SK-N-SH (cell line): ENCODE measurements around the gene CDC27. TPM values are rescaled to one million over a fixed set of nuclear protein-coding genes. Genes with fewer than 3 reads are reported as not detected.

Experiments used
- CTCF ChIA-PET: fragments of 300-600, 350-600 bp; formaldehyde crosslinking; extraction: SDS; loops from one replicate; lab custom pipeline; 2021; lab: Yijun Ruan, JAX
- POLR2A ChIA-PET: fragments of 350-600 bp; sonication (Branson Sonifier 250); formaldehyde crosslinking; extraction: SDS; loops from one replicate; lab custom pipeline; 2020; ENCODE audit warnings: antibody characterized with exemption, inconsistent platforms; lab: Yijun Ruan, JAX
- DNase-seq: peaks from one replicate; pipeline ENCODE4 v3.0.0; 2012
- H2AFZ ChIP-seq: fragments of 200-600 bp; sonication (generic); 2 replicates; pipeline ENCODE4 v1.8.1; 2016; ENCODE audit warnings: antibody characterized with exemption, mild to moderate bottlenecking, low read depth
- H3F3A ChIP-seq: fragments of 200-600 bp; sonication (generic); replicated peaks from 2 replicates; pipeline ENCODE3; 2016; ENCODE audit warnings: antibody characterized with exemption, mild to moderate bottlenecking; ENCODE audit not compliant: insufficient read depth
- H3K27ac ChIP-seq, 2 experiments: fragments of 200-500 bp in 1 of 2; fragments of 200-600 bp in 1 of 2; sonication (Bioruptor generic) in 1 of 2; sonication (generic), shearing (Covaris generic) in 1 of 2; 2 replicates each; pipeline versions ENCODE4 v1.5.1 to v1.6.1; 2014 to 2016; ENCODE audit warnings: low read depth in 2 of 2, inconsistent platforms in 1 of 2, low read length in 1 of 2, mild to moderate bottlenecking in 1 of 2, mixed read lengths in 1 of 2
- H3K27me3 ChIP-seq: fragments of 200-600 bp; sonication (generic), shearing (Covaris generic); 2 replicates; pipeline ENCODE4 v1.6.1; 2016; ENCODE audit warnings: mixed run types; ENCODE audit not compliant: insufficient read depth
- H3K36me3 ChIP-seq, 2 experiments: fragments of 200-500 bp in 1 of 2; fragments of 200-600 bp in 1 of 2; sonication (Bioruptor generic) in 1 of 2; sonication (generic) in 1 of 2; replicated peaks in 1 of 2; 2 replicates each; pipeline versions ENCODE3 to v1.5.1; 2014 to 2016; ENCODE audit warnings: low read length in 1 of 2, mild to moderate bottlenecking in 1 of 2; ENCODE audit not compliant: insufficient read depth in 2 of 2, control insufficient read depth in 1 of 2
- H3K4me1 ChIP-seq, 2 experiments: fragments of 200-500 bp in 1 of 2; fragments of 200-600 bp in 1 of 2; sonication (Bioruptor generic) in 1 of 2; sonication (generic), shearing (Covaris generic) in 1 of 2; 2 replicates each; pipeline versions ENCODE4 v1.5.1 to v1.6.1; 2014 to 2016; ENCODE audit warnings: low read depth in 1 of 2, low read length in 1 of 2, mixed run types in 1 of 2; ENCODE audit not compliant: insufficient read depth in 2 of 2, control insufficient read depth in 1 of 2
- H3K4me2 ChIP-seq: fragments of 200-600 bp; sonication (generic), shearing (Covaris generic); 2 replicates; pipeline ENCODE4 v1.6.1; 2017; ENCODE audit warnings: mixed run types
- H3K4me3 ChIP-seq, 2 experiments: fragments of 200-500 bp in 1 of 2; fragments of 200-600 bp in 1 of 2; sonication (Bioruptor generic) in 1 of 2; sonication (generic), shearing (Covaris generic) in 1 of 2; 2 replicates each; pipeline versions ENCODE4 v1.5.1 to v1.8.1; 2014 to 2016; ENCODE audit warnings: low read depth in 2 of 2, inconsistent platforms in 1 of 2, low read length in 1 of 2, mild to moderate bottlenecking in 1 of 2, mixed read lengths in 1 of 2, moderate library complexity in 1 of 2
- H3K79me2 ChIP-seq: fragments of 200-600 bp; sonication (generic); 2 replicates; pipeline ENCODE4 v1.8.1; 2017; ENCODE audit warnings: mild to moderate bottlenecking; ENCODE audit not compliant: insufficient read depth
- H3K9ac ChIP-seq: fragments of 200-600 bp; sonication (generic); 2 replicates; pipeline ENCODE4 v1.6.1; 2017; ENCODE audit warnings: mixed run types
- H3K9me2 ChIP-seq: fragments of 200-600 bp; sonication (generic); 2 replicates; pipeline ENCODE4 v1.6.1; 2017; ENCODE audit warnings: mixed run types
- H3K9me3 ChIP-seq: fragments of 200-600 bp; sonication (generic); 2 replicates; pipeline ENCODE4 v1.6.1; 2017; ENCODE audit warnings: mixed run types, mild to moderate bottlenecking, moderate library complexity
- H4K20me1 ChIP-seq: fragments of 200-600 bp; sonication (generic); 2 replicates; pipeline ENCODE4 v1.6.1; 2017; ENCODE audit warnings: mild to moderate bottlenecking, mixed run types; ENCODE audit not compliant: insufficient read depth
- CTCF ChIP-seq: fragments of 200-600 bp; sonication (generic); IDR thresholded peaks from 2 replicates; pipeline ENCODE4 v1.6.1; 2017; ENCODE audit warnings: antibody characterized with exemption, mild to moderate bottlenecking, moderate library complexity
- ELF1 ChIP-seq: IDR thresholded peaks from 2 replicates; pipeline ENCODE4 v1.4.0; 2012
- EP300 ChIP-seq, 2 experiments: IDR thresholded peaks; 2 replicates each; pipeline versions ENCODE4 v1.4.0 to v1.6.1; 2012; ENCODE audit warnings: borderline replicate concordance in 1 of 2, low read depth in 1 of 2, low read length in 1 of 2
- FOXJ3 ChIP-seq: sonication (generic); formaldehyde crosslinking; IDR thresholded peaks from 2 replicates; pipeline ENCODE4 v1.5.1; 2020; ENCODE audit warnings: mild to moderate bottlenecking, missing genetic modification reagents
- GABPA ChIP-seq: IDR thresholded peaks from 2 replicates; pipeline ENCODE4 v1.4.0; 2012; ENCODE audit warnings: low read depth, mild to moderate bottlenecking
- GATA2 ChIP-seq: sonication (generic); formaldehyde crosslinking; IDR thresholded peaks from 2 replicates; pipeline ENCODE4 v1.5.0; 2020; ENCODE audit warnings: mild to moderate bottlenecking, missing genetic modification reagents
- NRF1 ChIP-seq: IDR thresholded peaks from 2 replicates; pipeline ENCODE4 v1.6.1; 2012; ENCODE audit warnings: low read depth, mild to moderate bottlenecking, low read length
- PBX3 ChIP-seq: IDR thresholded peaks from 2 replicates; pipeline ENCODE4; 2012
- RAD21 ChIP-seq: IDR thresholded peaks from 2 replicates; pipeline ENCODE4 v1.6.1; 2012; ENCODE audit warnings: mild to moderate bottlenecking, low read length
- RCOR1 ChIP-seq: fragments of 150-350 bp; IDR thresholded peaks from 2 replicates; pipeline ENCODE4 v1.6.1; 2017; ENCODE audit warnings: antibody characterized with exemption, low read length
- REST ChIP-seq: IDR thresholded peaks from 2 replicates; pipeline ENCODE4 v1.6.1; 2012; ENCODE audit warnings: mild to moderate bottlenecking, low read depth, low read length, moderate library complexity
- RXRA ChIP-seq: IDR thresholded peaks from 2 replicates; pipeline ENCODE4 v1.4.0; 2012; ENCODE audit warnings: low read depth, mild to moderate bottlenecking, borderline replicate concordance
- SIN3A ChIP-seq: IDR thresholded peaks from 2 replicates; pipeline ENCODE4 v1.6.1; 2012; ENCODE audit warnings: low read depth, mild to moderate bottlenecking, low read length, moderate library complexity, borderline replicate concordance
- TCF12 ChIP-seq: IDR thresholded peaks from 2 replicates; pipeline ENCODE4 v1.4.0; 2012
- whole genome bisulfite sequencing: methylation state at CpG from one replicate; pipeline ENCODE4 v1.1.6; 2017; ENCODE audit warnings: low lambda C conversion rate; 5-methylcytosine and 5-hydroxymethylcytosine counted together
- polyA plus RNA-seq, 3 experiments: library from polyadenylated mRNA; depleted of rRNA; stranded (reverse); fragments of >200 nt; gene quantifications; 2 replicates each; pipeline ENCODE4 v1.2.3, GENCODE V29; 2012
- TF ChIP-seq, protein P1 (sequence below): fragments of 150-350 bp; IDR thresholded peaks from 2 replicates; pipeline ENCODE4 v1.6.1; 2016; ENCODE audit warnings: mild to moderate bottlenecking, low read depth, low read length
- TF ChIP-seq, protein P2 (sequence below): IDR thresholded peaks from 2 replicates; pipeline ENCODE4 v1.4.0; 2012; ENCODE audit warnings: low read depth, borderline replicate concordance

CDC27 gene
- polyA plus RNA-seq, 1 of the 3 experiments (the other 2 are of a cell fraction): 44.3 TPM

DNA sequence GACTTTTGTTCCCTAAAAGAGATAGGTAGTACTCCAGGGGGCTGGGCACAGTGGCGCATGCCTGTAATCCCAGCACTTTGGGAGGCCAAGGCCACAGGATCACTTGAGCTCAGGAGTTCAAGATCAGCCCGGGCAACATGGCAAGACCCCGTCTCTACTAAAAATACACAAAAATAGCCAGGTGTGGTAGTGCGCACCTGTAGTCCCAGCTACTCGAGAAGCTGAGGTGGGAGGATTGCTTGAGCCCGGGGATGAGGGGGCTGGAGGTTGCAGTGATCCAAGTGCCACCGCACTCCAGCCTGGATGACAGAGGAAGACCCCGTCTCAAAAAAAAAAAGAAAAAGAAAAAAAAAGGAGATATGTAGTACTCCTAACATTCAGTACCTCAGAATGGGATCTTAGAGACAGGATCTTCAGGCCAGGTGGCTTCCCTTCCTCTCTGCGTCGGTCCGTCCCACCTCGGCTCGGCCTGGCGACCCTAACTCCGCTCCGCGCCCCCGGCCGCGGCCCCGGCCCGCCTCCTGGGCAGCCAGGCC is 89.6 kb downstream of the CDC27 start:
- TF ChIP-seq NRF1 (no peak), EP300 (IDR thresholded peaks at IDR 0.05; ENCODE audit: borderline replicate concordance in 1 of 2, low read depth in 1 of 2, low read length in 1 of 2) (no peak)
- TF ChIP-seq, protein P1, sequence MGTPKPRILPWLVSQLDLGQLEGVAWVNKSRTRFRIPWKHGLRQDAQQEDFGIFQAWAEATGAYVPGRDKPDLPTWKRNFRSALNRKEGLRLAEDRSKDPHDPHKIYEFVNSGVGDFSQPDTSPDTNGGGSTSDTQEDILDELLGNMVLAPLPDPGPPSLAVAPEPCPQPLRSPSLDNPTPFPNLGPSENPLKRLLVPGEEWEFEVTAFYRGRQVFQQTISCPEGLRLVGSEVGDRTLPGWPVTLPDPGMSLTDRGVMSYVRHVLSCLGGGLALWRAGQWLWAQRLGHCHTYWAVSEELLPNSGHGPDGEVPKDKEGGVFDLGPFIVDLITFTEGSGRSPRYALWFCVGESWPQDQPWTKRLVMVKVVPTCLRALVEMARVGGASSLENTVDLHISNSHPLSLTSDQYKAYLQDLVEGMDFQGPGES: no peak

GRCh38 chr17:47096343-47096742 is 92.8 kb downstream of the CDC27 start:
- Histone ChIP-seq H3K4me3 (no peak overlapping the region), H3K27me3 (no peaks in the 10 kb centered on the region), H4K20me1 (no peaks in the 10 kb centered on the region), H3F3A (peaks cover 18% of the 10 kb centered on the region), H3K4me1 (peaks cover 0 to 11% of the 10 kb centered on the region in 2 experiments; a peak in 2 of 4 replicates), H3K4me2 (no peak overlapping the region), H3K9ac (no peak overlapping the region), H3K9me2 (no peaks in the 10 kb centered on the region), H3K36me3 (peaks cover 0 to 32% of the 10 kb centered on the region in 2 experiments), H3K79me2 (peaks cover 67% of the 10 kb centered on the region), H3K27ac (no peak overlapping the region), H3K9me3 (no peaks in the 10 kb centered on the region), H2AFZ (no peak overlapping the region)
- ChIA-PET CTCF (interaction anchor here (1.3 kb wide), 2 partner anchors 219 to 519 kb away, joined by 3 read pairs; no protein-coding TSS in a partner anchor), POLR2A (no interaction called here)
- TF ChIP-seq RCOR1: no peak
- no peak for TF ChIP-seq SIN3A
- no peak for TF ChIP-seq RXRA
- TF ChIP-seq, protein P2, sequence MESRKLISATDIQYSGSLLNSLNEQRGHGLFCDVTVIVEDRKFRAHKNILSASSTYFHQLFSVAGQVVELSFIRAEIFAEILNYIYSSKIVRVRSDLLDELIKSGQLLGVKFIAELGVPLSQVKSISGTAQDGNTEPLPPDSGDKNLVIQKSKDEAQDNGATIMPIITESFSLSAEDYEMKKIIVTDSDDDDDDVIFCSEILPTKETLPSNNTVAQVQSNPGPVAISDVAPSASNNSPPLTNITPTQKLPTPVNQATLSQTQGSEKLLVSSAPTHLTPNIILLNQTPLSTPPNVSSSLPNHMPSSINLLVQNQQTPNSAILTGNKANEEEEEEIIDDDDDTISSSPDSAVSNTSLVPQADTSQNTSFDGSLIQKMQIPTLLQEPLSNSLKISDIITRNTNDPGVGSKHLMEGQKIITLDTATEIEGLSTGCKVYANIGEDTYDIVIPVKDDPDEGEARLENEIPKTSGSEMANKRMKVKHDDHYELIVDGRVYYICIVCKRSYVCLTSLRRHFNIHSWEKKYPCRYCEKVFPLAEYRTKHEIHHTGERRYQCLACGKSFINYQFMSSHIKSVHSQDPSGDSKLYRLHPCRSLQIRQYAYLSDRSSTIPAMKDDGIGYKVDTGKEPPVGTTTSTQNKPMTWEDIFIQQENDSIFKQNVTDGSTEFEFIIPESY: no peak
- TF ChIP-seq ELF1: no peak
- TF ChIP-seq CTCF: no peak
- no peak for TF ChIP-seq TCF12
- TF ChIP-seq REST: no peak
- no peak for TF ChIP-seq GABPA
- TF ChIP-seq FOXJ3 (CRISPR knock-in tag): no peak
- no peak for TF ChIP-seq RAD21
- no peak for TF ChIP-seq PBX3
- TF ChIP-seq GATA2 (CRISPR knock-in tag): no peak
- WGBS: 89% methylated on average over 3 of the region's 3 CpGs
- no peak for DNase-seq

More for the DNA sequence above, 89.6 kb downstream of the CDC27 start:
- CTCF ChIA-PET: no interaction called here
- POLR2A ChIA-PET: no interaction called here
- peak overlapping the region; percentile 85; the same call in 1 of the 2 replicates for H2AFZ ChIP-seq
- H3K79me2 ChIP-seq: peaks cover 43% of the 10 kb centered on the region
- H3K27ac ChIP-seq: peak overlapping the region in 1 of 2 experiments; percentile 53; a peak in 1 of 4 replicates
- H3K36me3 ChIP-seq: peaks cover 0 to 7% of the 10 kb centered on the region in 2 experiments
- no peak for DNase-seq
- H3K9me2 ChIP-seq: no peaks in the 10 kb centered on the region
- H3K27me3 ChIP-seq: no peaks in the 10 kb centered on the region
- peak overlapping the region; percentile 64 to 83 for H3K4me3 ChIP-seq
- H3K9me3 ChIP-seq: no peaks in the 10 kb centered on the region
- H3K9ac ChIP-seq: peak overlapping the region; percentile 74
- 5% methylated on average over 18 of the region's 22 CpGs for whole genome bisulfite sequencing
- H3K4me1 ChIP-seq: peaks cover 0 to 11% of the 10 kb centered on the region in 2 experiments; a peak in 2 of 4 replicates
- H4K20me1 ChIP-seq: no peaks in the 10 kb centered on the region
- peak overlapping the region; percentile 92 for H3K4me2 ChIP-seq
- H3F3A ChIP-seq: peaks cover 18% of the 10 kb centered on the region
